ENCODE measurements around the gene MDH1. TPM values are rescaled to one million over a fixed set of nuclear protein-coding genes. Genes with fewer than 3 reads are reported as not detected.

Gene MDH1
- total RNA-seq, 2 experiments from 2014 or later, result 190 to 222 TPM

DNA sequence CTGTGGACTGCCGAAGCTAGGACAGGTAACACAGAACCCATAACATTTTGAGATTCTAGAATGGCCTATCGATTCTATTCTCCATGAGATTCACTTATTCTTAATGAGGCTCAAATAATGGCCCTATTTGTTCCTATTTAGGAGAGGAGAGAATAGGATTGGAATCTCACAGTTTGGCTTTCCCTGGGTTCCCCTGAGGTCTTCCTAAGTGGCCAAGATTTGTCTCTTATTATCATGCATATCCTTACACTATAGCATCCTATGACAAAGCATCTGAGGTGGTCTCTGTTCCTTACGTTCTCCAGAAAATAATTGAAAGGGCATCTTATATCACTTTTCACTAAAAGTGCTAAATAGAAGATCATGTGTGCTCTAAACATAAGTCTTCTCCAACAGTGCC, 10.0 kb upstream of the MDH1 start:
- CTCF ChIA-PET (ENCODE audit: unreplicated experiment), result interaction anchor here (0.8 kb wide), 1 partner anchor 10 kb away, joined by 3 read pairs; no protein-coding TSS in a partner anchor
- TF ChIP-seq, protein P1, sequence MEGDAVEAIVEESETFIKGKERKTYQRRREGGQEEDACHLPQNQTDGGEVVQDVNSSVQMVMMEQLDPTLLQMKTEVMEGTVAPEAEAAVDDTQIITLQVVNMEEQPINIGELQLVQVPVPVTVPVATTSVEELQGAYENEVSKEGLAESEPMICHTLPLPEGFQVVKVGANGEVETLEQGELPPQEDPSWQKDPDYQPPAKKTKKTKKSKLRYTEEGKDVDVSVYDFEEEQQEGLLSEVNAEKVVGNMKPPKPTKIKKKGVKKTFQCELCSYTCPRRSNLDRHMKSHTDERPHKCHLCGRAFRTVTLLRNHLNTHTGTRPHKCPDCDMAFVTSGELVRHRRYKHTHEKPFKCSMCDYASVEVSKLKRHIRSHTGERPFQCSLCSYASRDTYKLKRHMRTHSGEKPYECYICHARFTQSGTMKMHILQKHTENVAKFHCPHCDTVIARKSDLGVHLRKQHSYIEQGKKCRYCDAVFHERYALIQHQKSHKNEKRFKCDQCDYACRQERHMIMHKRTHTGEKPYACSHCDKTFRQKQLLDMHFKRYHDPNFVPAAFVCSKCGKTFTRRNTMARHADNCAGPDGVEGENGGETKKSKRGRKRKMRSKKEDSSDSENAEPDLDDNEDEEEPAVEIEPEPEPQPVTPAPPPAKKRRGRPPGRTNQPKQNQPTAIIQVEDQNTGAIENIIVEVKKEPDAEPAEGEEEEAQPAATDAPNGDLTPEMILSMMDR (conservative IDR thresholded peaks at IDR 0.05; ENCODE audit: low read length), result no peak
- no peak for TF ChIP-seq EZH2phosphoT487 (IDR thresholded peaks at IDR 0.05; ENCODE audit: borderline replicate concordance, low read depth, low read length)
- intact Hi-C loops (cut with micrococcal nuclease; ENCODE audit: unreplicated experiment), result no loop called here
- Histone ChIP-seq H4K20me1 (ENCODE audit: insufficient read depth, low read length) (no peaks in the 10 kb centered on the region), H3K4me3 (ENCODE audit: low read depth, low read length, poor library complexity, severe bottlenecking) (no peak overlapping the region), H3K9me2 (ENCODE audit: insufficient read depth, low read length) (no peaks in the 10 kb centered on the region), H3K36me3 (ENCODE audit: insufficient read depth, low read length) (no peaks in the 10 kb centered on the region), H3K4me2 (ENCODE audit: low read length) (no peak overlapping the region), H3K27ac (ENCODE audit: low read depth, low read length, poor library complexity, severe bottlenecking) (no peak overlapping the region), H3K9me3 (ENCODE audit: low read length) (no peaks in the 10 kb centered on the region), H3K79me2 (ENCODE audit: insufficient read depth, low read depth, low read length) (peaks cover 14% of the 10 kb centered on the region), H2AFZ (ENCODE audit: low read length) (no peak overlapping the region), H3K4me1 (ENCODE audit: insufficient read depth, low read length, poor library complexity, severe bottlenecking) (no peaks in the 10 kb centered on the region)
- POLR2A ChIA-PET, result no interaction called here
- no peak for DNase-seq (ENCODE audit: low spot score)
- BruUV-seq (replicated peaks), result no TSS peak

DNA sequence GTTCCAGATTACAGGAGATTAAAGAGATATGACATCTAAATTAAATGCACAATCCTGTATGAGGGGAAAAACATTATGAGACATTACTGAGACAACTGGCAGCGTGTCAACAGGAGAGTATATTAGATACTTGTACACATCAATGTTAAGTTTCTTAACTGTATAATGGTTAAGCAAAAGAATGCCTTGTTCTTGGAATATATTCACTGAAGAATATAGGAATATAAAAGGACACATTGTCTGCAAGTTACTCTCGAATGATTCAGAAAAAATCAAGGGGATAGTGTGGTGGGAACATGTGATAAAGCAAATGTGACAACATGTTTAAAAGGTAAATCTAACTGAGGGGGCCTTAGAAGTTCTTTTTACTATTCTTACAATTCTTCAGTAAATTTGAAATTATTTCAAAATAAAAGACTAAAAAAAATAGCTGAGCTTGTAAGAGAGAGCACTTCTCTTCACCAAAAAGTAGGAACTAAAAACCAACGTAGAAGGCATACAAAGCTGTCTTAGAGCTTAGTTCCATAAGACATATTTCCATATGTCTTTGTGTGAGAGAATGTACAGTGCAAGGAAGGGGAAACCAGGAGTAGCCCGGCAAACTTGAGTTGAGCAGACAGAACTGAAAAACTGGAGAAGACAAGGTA, 8.0 kb upstream of the MDH1 start:
- Histone ChIP-seq H4K20me1 (ENCODE audit: insufficient read depth, low read length) (no peaks in the 10 kb centered on the region), H3K36me3 (ENCODE audit: insufficient read depth, low read length) (no peaks in the 10 kb centered on the region), H3K4me2 (ENCODE audit: low read length) (no peak overlapping the region), H3K4me3 (ENCODE audit: low read depth, low read length, poor library complexity, severe bottlenecking) (no peak overlapping the region), H3K79me2 (ENCODE audit: insufficient read depth, low read depth, low read length) (peaks cover 26% of the 10 kb centered on the region), H3K4me1 (ENCODE audit: insufficient read depth, low read length, poor library complexity, severe bottlenecking) (no peaks in the 10 kb centered on the region), H3K9me3 (ENCODE audit: low read length) (no peaks in the 10 kb centered on the region), H3K9me2 (ENCODE audit: insufficient read depth, low read length) (no peaks in the 10 kb centered on the region), H3K27ac (ENCODE audit: low read depth, low read length, poor library complexity, severe bottlenecking) (no peak overlapping the region), H2AFZ (ENCODE audit: low read length) (no peak overlapping the region)
- POLR2A ChIA-PET, result interaction anchor here (0.8 kb wide), 1 partner anchor 23 kb away, joined by 3 read pairs; no protein-coding TSS in a partner anchor
- intact Hi-C loops (cut with micrococcal nuclease; ENCODE audit: unreplicated experiment), result no loop called here
- CTCF ChIA-PET (ENCODE audit: unreplicated experiment), result no interaction called here
- no TSS peak for BruUV-seq (replicated peaks)
- DNase-seq (ENCODE audit: low spot score), result no peak
- TF ChIP-seq, protein P1 (conservative IDR thresholded peaks at IDR 0.05; ENCODE audit: low read length), result no peak
- TF ChIP-seq EZH2phosphoT487 (IDR thresholded peaks at IDR 0.05; ENCODE audit: borderline replicate concordance, low read depth, low read length), result no peak

DNA sequence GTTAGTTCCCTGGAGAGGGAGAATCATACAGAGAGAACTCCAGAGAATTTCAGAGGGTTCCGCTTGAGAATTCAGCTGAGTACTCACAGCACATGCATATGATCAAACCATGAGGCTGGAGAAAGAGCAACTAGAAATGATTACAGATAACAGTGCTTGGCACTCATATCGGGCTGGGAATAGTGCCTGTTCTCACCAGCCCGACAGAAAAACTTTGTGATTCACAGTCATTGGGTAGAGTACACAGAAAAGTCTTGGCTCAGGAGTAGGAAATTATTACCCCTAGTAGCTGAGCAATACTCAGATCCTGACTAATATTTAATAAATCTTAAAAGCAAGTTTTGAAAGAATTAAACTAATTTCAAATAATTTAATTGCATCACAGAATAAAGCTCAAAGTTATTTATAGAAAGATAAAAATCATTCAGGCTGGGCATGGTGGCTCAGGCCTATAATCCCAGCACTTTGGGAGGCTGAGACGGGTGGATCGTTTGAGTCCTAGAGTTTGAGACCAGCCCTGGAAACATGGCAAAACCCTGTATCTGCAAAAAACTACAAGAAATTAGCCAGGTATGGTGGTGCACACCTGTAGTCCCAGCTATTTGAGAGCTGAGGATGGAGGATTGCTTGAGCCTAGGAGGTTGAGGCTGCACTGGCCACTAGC, 7.3 kb upstream of the MDH1 start:
- Histone ChIP-seq H3K4me3 (ENCODE audit: low read depth, low read length, poor library complexity, severe bottlenecking) (no peak overlapping the region), H3K9me2 (ENCODE audit: insufficient read depth, low read length) (no peaks in the 10 kb centered on the region), H3K4me2 (ENCODE audit: low read length) (no peak overlapping the region), H2AFZ (ENCODE audit: low read length) (no peak overlapping the region), H3K9me3 (ENCODE audit: low read length) (no peaks in the 10 kb centered on the region), H3K27ac (ENCODE audit: low read depth, low read length, poor library complexity, severe bottlenecking) (no peak overlapping the region), H3K4me1 (ENCODE audit: insufficient read depth, low read length, poor library complexity, severe bottlenecking) (peaks cover 1% of the 10 kb centered on the region), H4K20me1 (ENCODE audit: insufficient read depth, low read length) (no peaks in the 10 kb centered on the region), H3K36me3 (ENCODE audit: insufficient read depth, low read length) (no peaks in the 10 kb centered on the region), H3K79me2 (ENCODE audit: insufficient read depth, low read depth, low read length) (peaks cover 28% of the 10 kb centered on the region)
- POLR2A ChIA-PET, result interaction anchor here (0.8 kb wide), 1 partner anchor 23 kb away, joined by 3 read pairs; no protein-coding TSS in a partner anchor
- CTCF ChIA-PET (ENCODE audit: unreplicated experiment), result no interaction called here
- intact Hi-C loops (cut with micrococcal nuclease; ENCODE audit: unreplicated experiment), result no loop called here
- no TSS peak for BruUV-seq (replicated peaks)
- DNase-seq (ENCODE audit: low spot score), result no peak
- TF ChIP-seq, protein P1 (conservative IDR thresholded peaks at IDR 0.05; ENCODE audit: low read length), result no peak
- no peak for TF ChIP-seq EZH2phosphoT487 (IDR thresholded peaks at IDR 0.05; ENCODE audit: borderline replicate concordance, low read depth, low read length)
